Upper lobe of right lung (tissue), 1 donor: Measurements from ENCODE around the gene SNRPD3. TPM values are rescaled to one million over a fixed set of nuclear protein-coding genes. Genes with fewer than 3 reads are reported as not detected.
"Not testable (repeated sequence)": the region's sequence is repeated elsewhere in the genome, so short reads cannot be mapped to it uniquely, and the experiment has no call there.

Experiments
- ATAC-seq: fragments of 200-7000 bp; cut with Tn5 transposase; one replicate; pipeline ENCODE4 v1.9.1; 2020; ENCODE audit warnings: mild to moderate bottlenecking, moderate library complexity
- DNase-seq: peaks from one replicate; pipeline ENCODE4 v3.0.0-alpha.2; 2020
- H3K27ac ChIP-seq: fragments of 200-600 bp; one replicate; pipeline ENCODE4 v1.8.0; 2022
- H3K27me3 ChIP-seq: fragments of 200-600 bp; one replicate; pipeline ENCODE4 v1.8.0; 2022; ENCODE audit warnings: mild to moderate bottlenecking
- H3K36me3 ChIP-seq: fragments of 200-600 bp; one replicate; pipeline ENCODE4 v1.8.0; 2022
- H3K4me1 ChIP-seq: fragments of 200-600 bp; one replicate; pipeline ENCODE4 v1.8.0; 2022
- H3K4me3 ChIP-seq: fragments of 200-600 bp; one replicate; pipeline ENCODE4 v1.8.0; 2022; ENCODE audit warnings: mild to moderate bottlenecking
- H3K9me3 ChIP-seq: fragments of 200-600 bp; one replicate; pipeline ENCODE4 v1.8.0; 2022
- CTCF ChIP-seq: fragments of 200-600 bp; IDR thresholded peaks from one replicate; pipeline ENCODE4 v1.8.0; 2022; ENCODE audit warnings: antibody characterized with exemption
- intact Hi-C: fragments of 100-400 bp; cut with DNase I; formaldehyde crosslinking; loops from one replicate; pipeline ENCODE4 v1.11.0; 2022
- total RNA-seq: library from RNA; stranded (reverse); fragmentation: NEBNext Ultra II Directional; extraction: Animal tissue kit (Norgen Biotek cat#: 25700); gene quantifications from one replicate; pipeline ENCODE4 v1.2.1, GENCODE V29; 2021
- donor health status: DM: no; HTN: yes; CAD: no; lungs with severe emphysema.

SNRPD3 gene
- total RNA-seq, 1 donor from 2014 or later: 64.5 TPM

DNA sequence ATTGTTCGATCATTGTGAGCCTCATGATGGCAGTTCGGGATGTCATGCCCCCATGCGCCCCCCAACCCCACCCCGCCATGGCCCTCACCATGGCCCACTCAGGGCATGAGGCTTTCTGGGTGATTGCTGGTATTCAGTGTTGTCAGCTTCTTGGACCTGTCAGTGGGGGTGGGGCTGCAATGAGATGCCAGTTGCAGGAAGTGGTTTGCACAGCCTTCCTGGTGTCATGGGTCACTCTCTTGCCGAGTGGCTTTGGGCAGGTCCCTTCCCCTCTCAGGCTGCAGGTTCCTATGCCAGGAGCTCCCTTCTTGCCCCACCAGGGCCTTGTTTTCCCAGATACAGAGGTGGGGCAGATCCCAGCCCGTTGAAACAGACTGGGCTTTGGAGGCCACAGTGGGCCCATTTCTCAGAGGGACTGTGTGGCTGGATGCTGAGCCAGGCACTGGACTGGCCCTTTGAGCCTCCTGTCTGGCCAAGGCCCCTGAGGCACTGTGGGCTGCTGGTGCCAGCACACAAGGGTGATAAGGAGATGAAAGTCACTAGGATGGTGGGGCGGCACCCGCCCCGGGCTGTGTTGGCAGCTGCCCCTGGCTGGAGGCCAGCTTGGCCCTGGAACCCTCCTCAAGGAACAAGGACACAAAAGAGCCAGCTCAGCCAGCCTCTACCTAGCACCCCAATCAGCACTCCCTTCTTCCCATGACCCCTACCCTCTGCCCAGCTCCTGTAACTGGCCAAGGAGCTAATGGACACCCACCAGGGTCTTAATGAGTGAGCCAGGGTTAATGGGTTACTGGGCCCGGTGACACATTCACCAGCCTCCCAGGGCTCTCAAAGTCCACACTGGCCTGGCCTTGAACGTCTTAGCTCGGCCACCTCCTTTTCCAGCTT lies 45.7 kb downstream of the SNRPD3 start:
- DNase-seq: peak; percentile 89
- Histone ChIP-seq H3K27me3 (no peaks in the 10 kb centered on the region), H3K4me1 (peaks cover 7% of the 10 kb centered on the region), H3K9me3 (no peaks in the 10 kb centered on the region), H3K27ac (no peak overlapping the region), H3K4me3 (no peak overlapping the region), H3K36me3 (no peaks in the 10 kb centered on the region)
- peak; percentile 73 for ATAC-seq
- intact Hi-C loops: no loop called here
- no peak for TF ChIP-seq CTCF

GRCh38 chr22:24602105-24602749 lies 46.4 kb downstream of the SNRPD3 start:
- H3K4me1 ChIP-seq, H3K36me3 ChIP-seq, ATAC-seq, DNase-seq, H3K4me3 ChIP-seq, intact Hi-C loops, H3K9me3 ChIP-seq, H3K27ac ChIP-seq, H3K27me3 ChIP-seq: not testable (repeated sequence)

- H3K36me3 ChIP-seq, H3K9me3 ChIP-seq, H3K27me3 ChIP-seq, intact Hi-C loops, H3K4me1 ChIP-seq: not testable (repeated sequence)
- peak; percentile 41 for ATAC-seq
- peak within 1 kb of the TSS; percentile 17 for H3K27ac ChIP-seq
- peak; percentile 77 for DNase-seq
- H3K4me3 ChIP-seq: peak within 1 kb of the TSS; percentile 28
Measured at GRCh38 chr22:24602847-24603769, 47.3 kb downstream of the SNRPD3 start, which contains the start of gene GGT1. Gene GGT1, plus strand, starts transcription at chr22:24603193. Its CDS starts 7,889 bp downstream, at chr22:24611082.

- H3K27me3 ChIP-seq, DNase-seq, H3K9me3 ChIP-seq, intact Hi-C loops, H3K4me1 ChIP-seq, H3K36me3 ChIP-seq: not testable (repeated sequence)
- peak overlapping the region; percentile 17 for H3K27ac ChIP-seq
- peak; percentile 7 for ATAC-seq
- H3K4me3 ChIP-seq: peak overlapping the region; percentile 28
Measured at GRCh38 chr22:24603770-24604629, 48.2 kb downstream of the SNRPD3 start.

DNA sequence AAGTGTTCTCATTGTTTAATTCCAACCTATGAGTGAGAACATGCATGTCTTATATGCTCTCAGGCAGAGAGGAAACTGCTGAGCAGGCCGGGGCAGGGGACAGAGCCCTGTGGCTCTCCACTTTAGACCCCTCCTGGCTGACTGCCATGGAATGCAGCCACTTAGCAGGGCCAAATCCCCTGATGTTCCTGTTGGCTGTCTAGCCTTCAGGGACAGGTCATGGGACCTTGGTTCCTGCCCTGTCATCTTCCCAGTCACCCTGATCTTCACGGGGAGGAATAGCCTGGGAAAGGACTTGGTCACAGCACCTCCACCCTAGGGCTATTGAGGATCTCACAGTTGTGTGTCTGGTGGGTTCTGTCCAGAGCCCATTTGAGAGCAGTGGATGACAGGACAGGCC lies 50.5 kb downstream of the SNRPD3 start:
- DNase-seq, ATAC-seq, H3K4me1 ChIP-seq, H3K4me3 ChIP-seq, H3K27ac ChIP-seq, H3K27me3 ChIP-seq, H3K36me3 ChIP-seq, H3K9me3 ChIP-seq, intact Hi-C loops: not testable (repeated sequence)

DNA sequence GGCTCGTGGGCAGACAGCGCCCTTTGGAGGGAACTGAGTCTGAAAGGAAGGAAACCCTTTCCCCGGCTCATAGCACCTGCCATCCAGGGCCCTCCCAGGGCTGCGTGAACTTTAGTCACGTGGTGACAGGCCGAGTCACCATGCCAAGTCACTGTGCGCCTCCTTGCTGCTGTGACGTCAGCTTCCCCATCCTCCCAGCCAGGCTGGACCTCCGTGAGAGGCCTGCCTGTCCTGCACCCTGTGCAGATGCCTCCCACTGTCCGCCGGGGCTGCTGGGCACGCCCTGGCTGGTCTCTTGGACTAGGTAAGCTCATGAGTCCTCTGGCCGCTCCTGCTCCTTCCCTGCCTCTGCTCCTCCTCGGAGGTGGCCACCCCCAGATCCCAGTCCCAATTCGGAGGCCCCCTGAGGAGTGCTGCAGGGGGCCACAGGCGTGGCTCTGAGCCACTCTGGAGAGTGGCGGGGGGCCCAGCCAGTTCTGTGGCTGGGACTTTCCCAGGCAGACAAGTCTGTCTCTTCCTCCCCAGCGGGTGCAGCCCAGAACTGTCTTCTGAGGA lies 51.7 kb downstream of the SNRPD3 start:
- H3K9me3 ChIP-seq, DNase-seq, H3K36me3 ChIP-seq, H3K4me1 ChIP-seq, intact Hi-C loops, H3K27me3 ChIP-seq: not testable (repeated sequence)
- ATAC-seq: peak; percentile 67
- Histone ChIP-seq H3K27ac (peak overlapping the region; percentile 4), H3K4me3 (peak overlapping the region; percentile 25)

DNA sequence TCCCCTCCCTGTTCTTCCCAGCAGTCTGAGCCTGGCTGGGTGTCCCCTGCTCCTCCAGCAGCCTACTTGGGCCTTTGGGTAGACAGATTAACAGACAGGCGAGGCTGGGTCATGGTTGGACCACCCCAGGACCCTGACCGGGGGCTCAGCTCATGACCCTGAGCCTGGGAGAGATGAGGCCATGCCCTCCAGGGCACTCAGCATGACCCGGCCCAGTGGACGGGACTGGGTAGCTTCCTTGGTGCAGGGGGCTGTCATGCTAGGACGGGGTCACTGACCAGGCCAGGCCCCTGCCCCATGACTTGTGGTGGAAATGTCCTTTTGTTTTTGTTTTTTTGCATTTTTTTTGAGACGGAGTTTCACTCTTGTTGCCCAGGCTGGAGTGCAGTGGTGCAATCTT lies 52.5 kb downstream of the SNRPD3 start:
- H3K4me1 ChIP-seq, intact Hi-C loops, DNase-seq, H3K27ac ChIP-seq, H3K4me3 ChIP-seq, H3K36me3 ChIP-seq, H3K27me3 ChIP-seq, H3K9me3 ChIP-seq: not testable (repeated sequence)
- ATAC-seq: peak; percentile 7

- not testable (repeated sequence) for DNase-seq
Measured at GRCh38 chr22:24609888-24610287, 54.1 kb downstream of the SNRPD3 start.

GRCh38 chr22:24614794-24615193 lies 59.0 kb downstream of the SNRPD3 start:
- ATAC-seq, H3K9me3 ChIP-seq, H3K27ac ChIP-seq, H3K4me1 ChIP-seq, H3K36me3 ChIP-seq, H3K27me3 ChIP-seq, intact Hi-C loops, H3K4me3 ChIP-seq, DNase-seq: not testable (repeated sequence)

More at GRCh38 chr22:24609888-24610287, 54.1 kb downstream of the SNRPD3 start:
- H3K4me1 ChIP-seq, intact Hi-C loops, H3K4me3 ChIP-seq, H3K9me3 ChIP-seq, ATAC-seq, H3K27me3 ChIP-seq, H3K36me3 ChIP-seq, H3K27ac ChIP-seq: not testable (repeated sequence)

DNA sequence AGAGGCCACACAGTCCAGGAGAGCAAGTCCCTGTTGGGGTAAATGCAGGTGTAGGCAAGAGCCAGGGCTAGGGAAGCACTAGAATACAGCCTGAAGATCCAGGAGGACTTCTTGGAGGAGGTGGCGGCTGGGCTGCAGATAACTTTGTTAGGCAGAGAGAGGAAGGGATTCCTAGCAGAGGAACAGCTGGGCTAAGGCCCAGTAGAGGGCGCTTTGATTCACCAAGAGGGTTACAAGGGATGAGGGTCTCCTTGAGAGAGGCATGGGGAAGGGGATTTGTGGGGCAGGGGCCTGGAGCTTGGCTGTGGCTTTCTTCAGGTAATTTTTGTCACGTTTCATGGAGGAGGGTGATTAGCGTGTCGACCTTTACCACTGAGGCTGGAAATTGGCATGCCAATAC lies 65.4 kb downstream of the SNRPD3 start:
- H3K27ac ChIP-seq, H3K36me3 ChIP-seq, H3K4me3 ChIP-seq, DNase-seq, ATAC-seq, intact Hi-C loops, H3K9me3 ChIP-seq, H3K4me1 ChIP-seq, H3K27me3 ChIP-seq: not testable (repeated sequence)

GRCh38 chr22:24622596-24622995 lies 66.8 kb downstream of the SNRPD3 start:
- H3K4me3 ChIP-seq, DNase-seq, H3K4me1 ChIP-seq, H3K9me3 ChIP-seq, ATAC-seq, H3K36me3 ChIP-seq, intact Hi-C loops, H3K27me3 ChIP-seq, H3K27ac ChIP-seq: not testable (repeated sequence)
